Thyroid gland (tissue), 4 donors: ENCODE measurements around the gene HPCA.

Source experiments
- POLR2A ChIP-seq, 2 donors: fragments of 450-650 bp; IDR thresholded peaks; one replicate each; pipeline ENCODE4 v1.6.1; 2017; ENCODE audit warnings: antibody characterized with exemption in 2 of 2, mild to moderate bottlenecking in 2 of 2, moderate library complexity in 1 of 2
- TF ChIP-seq, protein P1 (sequence below), 6 experiments: fragments of 200-600 bp in 3 of 6; fragments of 450-650 bp in 3 of 6; sonication (generic) in 3 of 6; IDR thresholded peaks; one replicate each; pipeline ENCODE4 v1.5.1; 2016 to 2019; ENCODE audit warnings: antibody characterized with exemption in 6 of 6, mild to moderate bottlenecking in 2 of 6, inconsistent platforms in 1 of 6, moderate library complexity in 1 of 6

- no peak for TF ChIP-seq POLR2A (IDR thresholded peaks at IDR 0.05)
- TF ChIP-seq, protein P1, sequence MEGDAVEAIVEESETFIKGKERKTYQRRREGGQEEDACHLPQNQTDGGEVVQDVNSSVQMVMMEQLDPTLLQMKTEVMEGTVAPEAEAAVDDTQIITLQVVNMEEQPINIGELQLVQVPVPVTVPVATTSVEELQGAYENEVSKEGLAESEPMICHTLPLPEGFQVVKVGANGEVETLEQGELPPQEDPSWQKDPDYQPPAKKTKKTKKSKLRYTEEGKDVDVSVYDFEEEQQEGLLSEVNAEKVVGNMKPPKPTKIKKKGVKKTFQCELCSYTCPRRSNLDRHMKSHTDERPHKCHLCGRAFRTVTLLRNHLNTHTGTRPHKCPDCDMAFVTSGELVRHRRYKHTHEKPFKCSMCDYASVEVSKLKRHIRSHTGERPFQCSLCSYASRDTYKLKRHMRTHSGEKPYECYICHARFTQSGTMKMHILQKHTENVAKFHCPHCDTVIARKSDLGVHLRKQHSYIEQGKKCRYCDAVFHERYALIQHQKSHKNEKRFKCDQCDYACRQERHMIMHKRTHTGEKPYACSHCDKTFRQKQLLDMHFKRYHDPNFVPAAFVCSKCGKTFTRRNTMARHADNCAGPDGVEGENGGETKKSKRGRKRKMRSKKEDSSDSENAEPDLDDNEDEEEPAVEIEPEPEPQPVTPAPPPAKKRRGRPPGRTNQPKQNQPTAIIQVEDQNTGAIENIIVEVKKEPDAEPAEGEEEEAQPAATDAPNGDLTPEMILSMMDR (IDR thresholded peaks at IDR 0.05): no peak
Measured at GRCh38 chr1:32898056-32898455, 11.8 kb downstream of the HPCA start.
